ENCODE data around the gene FARSA. TPM values are rescaled to one million over a fixed set of nuclear protein-coding genes. Genes with fewer than 3 reads are reported as not detected.

Gene FARSA
- total and polyA plus RNA-seq, 2 of the 13 experiments (the other 11 are each of a cell fraction or from before 2014, with no cell fraction given), result 25.9 to 72.0 TPM

DNA sequence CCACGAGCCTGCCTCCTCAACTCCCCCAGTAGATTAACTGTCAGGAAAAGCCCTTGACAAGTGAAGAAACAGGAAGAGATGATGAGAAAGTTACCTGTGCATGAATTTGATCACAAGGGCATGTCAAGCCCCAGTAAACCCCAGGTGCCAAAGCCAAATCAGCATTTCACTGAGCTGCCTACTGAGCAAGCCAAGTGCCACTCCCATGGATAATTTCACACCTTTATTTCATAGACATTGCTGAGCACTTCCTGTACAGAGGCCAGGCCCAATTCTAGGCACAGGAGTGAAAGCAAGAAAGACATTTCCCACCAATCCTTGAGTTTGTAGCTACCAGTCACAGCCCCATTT lies 21.1 kb upstream of the FARSA start:
- TF ChIP-seq CEBPB (IDR thresholded peaks at IDR 0.05; ENCODE audit: borderline replicate concordance, low read depth, low read length), result no peak
- no TSS peak for BruUV-seq (replicated peaks)
- no peak for ATAC-seq
- intact Hi-C loops (cut with micrococcal nuclease; ENCODE audit: unreplicated experiment) (no loop called here), in situ Hi-C loops (cut with HindIII; ENCODE audit: extremely low pct_ligation_motif_present, low pct_unique_long_range_greater_than_20kb) (no loop called here)
- Histone ChIP-seq H2AFZ (ENCODE audit: low read length) (no peak overlapping the region), H3K27ac (ENCODE audit: extremely low read length, insufficient read depth, low read length) (no peak overlapping the region), H3K4me2 (ENCODE audit: low read depth, low read length) (0 out of 2 replicates have a peak overlapping the region, but pooled peaks have one; percentile 1), H3K4me3 (replicated peaks in 1 of 3; ENCODE audit: insufficient read depth in 1 of 3, low read depth in 2 of 3, low read length in 3 of 3) (no peak overlapping the region), H3K27me3 (ENCODE audit: control insufficient read depth in 1 of 2, insufficient read depth in 2 of 2, low read length in 2 of 2) (no peaks in the 10 kb centered on the region), H3K79me2 (ENCODE audit: insufficient read depth, low read length) (peaks cover 24% of the 10 kb centered on the region), H3K4me1 (ENCODE audit: insufficient read depth, low read length) (peaks cover 23% of the 10 kb centered on the region), H3K9ac (ENCODE audit: insufficient read depth, low read depth, low read length) (no peak overlapping the region), H3K36me3 (replicated peaks in 1 of 2; ENCODE audit: control insufficient read depth in 1 of 2, insufficient read depth in 2 of 2, low read length in 2 of 2) (peaks cover 17 to 35% of the 10 kb centered on the region in 2 experiments; a peak in 4 of 5 replicates), H4K20me1 (ENCODE audit: insufficient read depth, low read length) (no peaks in the 10 kb centered on the region), H3K9me3 (ENCODE audit: low read length) (no peaks in the 10 kb centered on the region)
- POLR2A ChIA-PET, result interaction anchor here (1.3 to 3.9 kb wide), 2 partner anchors 8 to 11 kb away, joined by 4 to 25 read pairs; partner anchors contain the start of gene RAD23A
- no peak for FAIRE-seq
- CTCF ChIA-PET (ENCODE audit: low intra/inter-chr PET ratio, low total read pairs), result no interaction called here
- no peak for DNase-seq (ENCODE audit: low spot score)
- no CpG with 5 or more reads among the region's 1 CpG for WGBS (ENCODE audit: low lambda C conversion rate)

GRCh38 chr19:12953799-12954611 lies 20.5 kb upstream of the FARSA start:
- no peak overlapping the region for H3K4me2 ChIP-seq (ENCODE audit: low read depth, low read length)
- peaks cover 24% of the 10 kb centered on the region for H3K79me2 ChIP-seq (ENCODE audit: insufficient read depth, low read length)
- DNase-seq (ENCODE audit: low spot score) (no peak), ATAC-seq (no peak), FAIRE-seq (no peak)
- no peak overlapping the region for H3K27ac ChIP-seq (ENCODE audit: extremely low read length, insufficient read depth, low read length)
- POLR2A ChIA-PET, result interaction anchor here (1.3 to 3.9 kb wide), 3 partner anchors 8 to 22 kb away, joined by 3 to 25 read pairs (median 4); partner anchors contain the start of gene RAD23A
- peaks cover 22 to 41% of the 10 kb centered on the region in 2 experiments; a peak in 4 of 5 replicates for H3K36me3 ChIP-seq (replicated peaks in 1 of 2; ENCODE audit: control insufficient read depth in 1 of 2, insufficient read depth in 2 of 2, low read length in 2 of 2)
- intact Hi-C loops (cut with micrococcal nuclease; ENCODE audit: unreplicated experiment) (no loop called here), in situ Hi-C loops (cut with HindIII; ENCODE audit: extremely low pct_ligation_motif_present, low pct_unique_long_range_greater_than_20kb) (no loop called here)
- no peak overlapping the region for H2AFZ ChIP-seq (ENCODE audit: low read length)
- H3K9ac ChIP-seq (ENCODE audit: insufficient read depth, low read depth, low read length), result no peak overlapping the region
- H4K20me1 ChIP-seq (ENCODE audit: insufficient read depth, low read length), result no peaks in the 10 kb centered on the region
- WGBS (ENCODE audit: low lambda C conversion rate), result 87% methylated on average over 11 of the region's 12 CpGs
- peaks cover 23% of the 10 kb centered on the region for H3K4me1 ChIP-seq (ENCODE audit: insufficient read depth, low read length)
- CTCF ChIA-PET (ENCODE audit: low intra/inter-chr PET ratio, low total read pairs), result no interaction called here
- no peak overlapping the region for H3K4me3 ChIP-seq (replicated peaks in 1 of 3; ENCODE audit: insufficient read depth in 1 of 3, low read depth in 2 of 3, low read length in 3 of 3)
- no peaks in the 10 kb centered on the region for H3K9me3 ChIP-seq (ENCODE audit: low read length)
- H3K27me3 ChIP-seq (ENCODE audit: control insufficient read depth in 1 of 2, insufficient read depth in 2 of 2, low read length in 2 of 2), result no peaks in the 10 kb centered on the region
- no TSS peak for BruUV-seq (replicated peaks)
- TF ChIP-seq ZNF34 (CRISPR knock-in tag; IDR thresholded peaks at IDR 0.05; ENCODE audit: borderline replicate concordance) (no peak), SALL2 (CRISPR knock-in tag; IDR thresholded peaks at IDR 0.05) (no peak), ZNF124 (CRISPR knock-in tag; IDR thresholded peaks at IDR 0.05) (no peak), ZMYM3 (CRISPR knock-in tag; IDR thresholded peaks at IDR 0.05) (no peak), PLRG1 (conservative IDR thresholded peaks at IDR 0.05) (no peak), ZNF660 (CRISPR knock-in tag; IDR thresholded peaks at IDR 0.05; ENCODE audit: borderline replicate concordance, low read depth) (no peak), AGO2 (optimal IDR thresholded peaks at IDR 0.05; ENCODE audit: low read depth, low read length) (peak; percentile 91), POLR2A (IDR thresholded peaks at IDR 0.05; ENCODE audit: insufficient read depth in 1 of 2, low read depth in 2 of 2, low read length in 2 of 2) (peak in 1 of 2 experiments; percentile 35; a peak in 2 of 4 replicates), ZNF570 (CRISPR knock-in tag; IDR thresholded peaks at IDR 0.05; ENCODE audit: borderline replicate concordance) (no peak), ETV5 (CRISPR knock-in tag; IDR thresholded peaks at IDR 0.05; ENCODE audit: borderline replicate concordance) (no peak), KMT2A (CRISPR knock-in tag; IDR thresholded peaks at IDR 0.05) (no peak), HOXA5 (CRISPR knock-in tag; IDR thresholded peaks at IDR 0.05) (no peak)
- TF ChIP-seq, protein P1, sequence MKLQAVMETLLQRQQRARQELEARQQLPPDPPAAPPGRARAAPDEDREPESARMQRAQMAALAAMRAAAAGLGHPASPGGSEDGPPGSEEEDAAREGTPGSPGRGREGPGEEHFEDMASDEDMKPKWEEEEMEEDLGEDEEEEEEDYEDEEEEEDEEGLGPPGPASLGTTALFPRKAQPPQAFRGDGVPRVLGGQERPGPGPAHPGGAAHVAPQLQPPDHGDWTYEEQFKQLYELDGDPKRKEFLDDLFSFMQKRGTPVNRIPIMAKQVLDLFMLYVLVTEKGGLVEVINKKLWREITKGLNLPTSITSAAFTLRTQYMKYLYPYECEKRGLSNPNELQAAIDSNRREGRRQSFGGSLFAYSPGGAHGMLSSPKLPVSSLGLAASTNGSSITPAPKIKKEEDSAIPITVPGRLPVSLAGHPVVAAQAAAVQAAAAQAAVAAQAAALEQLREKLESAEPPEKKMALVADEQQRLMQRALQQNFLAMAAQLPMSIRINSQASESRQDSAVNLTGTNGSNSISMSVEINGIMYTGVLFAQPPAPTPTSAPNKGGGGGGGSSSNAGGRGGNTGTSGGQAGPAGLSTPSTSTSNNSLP (IDR thresholded peaks at IDR 0.05; ENCODE audit: low read depth, low read length), result no peak

All from HepG2 (cell line).